ENCODE measurements around the gene KNTC1.

GRCh38 chr12:122569288-122569687 lies 42.2 kb downstream of the KNTC1 start:
- TF ChIP-seq CTCF (IDR thresholded peaks at IDR 0.05), result no peak
- TF ChIP-seq POLR2A (IDR thresholded peaks at IDR 0.05), result no peak
- no peak for TF ChIP-seq POLR2AphosphoS5 (IDR thresholded peaks at IDR 0.05; ENCODE audit: insufficient read depth in 1 of 2, low read depth in 1 of 2)
